ENCODE results near the gene C13orf46. TPM values are rescaled to one million over a fixed set of nuclear protein-coding genes. Genes with fewer than 3 reads are reported as not detected.

C13orf46 gene
- total and polyA plus RNA-seq, 10 of the 15 experiments (the other 5 are each of a cell fraction or from before 2014, with no cell fraction given): 0.01 to 0.18 (median 0.09) TPM; not detected in 6

DNA sequence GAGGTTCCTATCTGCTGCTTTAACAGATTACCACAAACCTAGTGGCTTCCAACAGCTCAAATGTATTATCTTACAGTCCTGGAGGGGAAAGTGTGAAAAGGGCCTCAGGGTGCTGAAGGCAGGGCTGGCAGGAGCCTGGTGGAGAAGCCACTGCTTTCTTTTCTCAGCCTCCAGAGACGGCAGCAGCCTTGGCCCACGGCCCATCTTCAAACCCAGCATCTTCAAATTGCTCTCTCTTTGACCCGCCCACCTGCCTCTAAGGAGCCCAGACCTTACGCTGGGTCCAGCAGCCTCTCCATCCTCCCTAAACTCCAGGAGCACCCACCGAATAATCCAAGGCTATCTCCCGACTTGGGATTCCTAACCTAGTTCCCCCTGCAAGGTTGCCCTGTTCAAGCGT, 35.6 kb downstream of the C13orf46 start:
- TF ChIP-seq, protein P1, sequence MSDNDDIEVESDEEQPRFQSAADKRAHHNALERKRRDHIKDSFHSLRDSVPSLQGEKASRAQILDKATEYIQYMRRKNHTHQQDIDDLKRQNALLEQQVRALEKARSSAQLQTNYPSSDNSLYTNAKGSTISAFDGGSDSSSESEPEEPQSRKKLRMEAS (IDR thresholded peaks at IDR 0.05; ENCODE audit: low read depth, low read length): no peak
- TF ChIP-seq DPF2 (IDR thresholded peaks at IDR 0.05) (no peak), STAT3 (IDR thresholded peaks at IDR 0.05; ENCODE audit: low read depth, low read length) (no peak), NRF1 (conservative IDR thresholded peaks at IDR 0.05; ENCODE audit: low read depth, low read length) (no peak), CHD4 (IDR thresholded peaks at IDR 0.05) (no peak), SRF (IDR thresholded peaks at IDR 0.05; ENCODE audit: low read depth in 2 of 2, low read length in 2 of 2) (no peak), ZNF207 (IDR thresholded peaks at IDR 0.05; ENCODE audit: borderline replicate concordance) (no peak), BHLHE40 (IDR thresholded peaks at IDR 0.05; ENCODE audit: borderline replicate concordance in 1 of 2, low read depth in 2 of 2, low read length in 1 of 2) (no peak), LARP7 (IDR thresholded peaks at IDR 0.05) (no peak), SUPT20H (IDR thresholded peaks at IDR 0.05; ENCODE audit: borderline replicate concordance, control insufficient read depth, low read depth, low read length) (no peak), SUZ12 (IDR thresholded peaks at IDR 0.05; ENCODE audit: unreplicated experiment) (no peak), NR2C2 (IDR thresholded peaks at IDR 0.05; ENCODE audit: borderline replicate concordance, control insufficient read depth, insufficient read length, low read depth) (no peak), ETV6 (conservative IDR thresholded peaks at IDR 0.05 in 1 of 2, IDR thresholded peaks at IDR 0.05 in 1 of 2; ENCODE audit: borderline replicate concordance in 1 of 2, low read depth in 1 of 2) (no peak), TCF7 (IDR thresholded peaks at IDR 0.05; ENCODE audit: borderline replicate concordance) (no peak), SREBF2 (IDR thresholded peaks at IDR 0.05; ENCODE audit: low read length) (no peak), IKZF2 (IDR thresholded peaks at IDR 0.05) (no peak)
- SMC1A ChIA-PET (ENCODE audit: uncharacterized antibody, unreplicated experiment): no interaction called here
- POLR2A ChIA-PET: no interaction called here

More for the DNA sequence above, 35.6 kb downstream of the C13orf46 start:
- in situ Hi-C loops (cut with MboI): no loop called here
- FAIRE-seq: no peak
- Histone ChIP-seq H3K9ac (ENCODE audit: control insufficient read depth, insufficient read depth, low read length) (no peak overlapping the region), H3K79me2 (ENCODE audit: control insufficient read depth, insufficient read depth, low read length) (no peaks in the 10 kb centered on the region), H2AFZ (ENCODE audit: control insufficient read depth, low read depth, low read length) (no peak overlapping the region), H3K4me3 (no peak overlapping the region), H3K4me2 (ENCODE audit: control insufficient read depth, insufficient read depth) (no peak overlapping the region), H3K27me3 (replicated peaks in 1 of 2; ENCODE audit: control insufficient read depth in 2 of 2, insufficient read depth in 2 of 2, low read length in 1 of 2) (no peaks in the 10 kb centered on the region; a peak in 2 of 4 replicates), H3K4me1 (ENCODE audit: control insufficient read depth, insufficient read depth, low read length) (no peaks in the 10 kb centered on the region), H3K27ac (ENCODE audit: control insufficient read depth, insufficient read depth) (no peak overlapping the region), H3K36me3 (ENCODE audit: control insufficient read depth in 2 of 2, insufficient read depth in 2 of 2, low read length in 1 of 2) (no peaks in the 10 kb centered on the region), H4K20me1 (ENCODE audit: control insufficient read depth, insufficient read depth) (no peaks in the 10 kb centered on the region), H3K9me3 (replicated peaks; ENCODE audit: control insufficient read depth, insufficient read depth, low read length) (no peaks in the 10 kb centered on the region; the same call in 2 of the 3 replicates)
- intact Hi-C loops (cut with micrococcal nuclease; ENCODE audit: unreplicated experiment): no loop called here
- ChIA-PET CTCF (no interaction called here), RAD21 (ENCODE audit: unreplicated experiment) (no interaction called here)
- BruUV-seq (replicated peaks): no TSS peak
- no peak for ATAC-seq
- WGBS (ENCODE audit: insufficient coverage, insufficient replicate concordance, low lambda C conversion rate, missing lambda C conversion rate): 33% methylated on average over 7 of the region's 7 CpGs
- DNase-seq (ENCODE audit: low read depth, low spot score): no peak
